Measurements from ENCODE around the gene LAPTM5.
"Not testable (repeated sequence)": the region's sequence is repeated elsewhere in the genome, so short reads cannot be mapped to it uniquely, and the experiment has no call there.

The LAPTM5 gene

GRCh38 chr1:30771005-30771404 lies 13.4 kb upstream of the LAPTM5 start:
- no peak for DNase-seq (ENCODE audit: low read depth, low spot score)

DNA sequence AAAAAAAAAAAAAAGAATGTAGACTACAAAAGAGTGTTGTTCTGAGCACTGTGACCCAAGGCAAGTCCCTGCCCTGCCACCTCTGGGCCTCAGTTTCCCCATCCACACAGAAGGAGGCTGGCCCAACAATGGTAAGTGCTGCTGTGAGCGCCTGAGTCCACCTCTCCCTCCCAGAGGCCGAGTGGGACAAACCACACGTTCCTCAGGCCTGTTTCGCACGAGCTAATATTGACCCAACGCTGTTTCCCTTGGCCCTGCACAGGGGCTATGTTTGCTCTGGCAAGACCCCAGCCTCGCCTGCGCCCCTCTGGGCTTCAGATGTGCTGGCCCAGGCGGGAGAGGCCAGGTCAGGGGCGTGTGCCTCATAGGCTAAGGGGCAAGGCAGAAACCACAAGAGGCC lies 12.6 kb upstream of the LAPTM5 start:
- DNase-seq (ENCODE audit: low read depth, low spot score), result no peak

GRCh38 chr1:30768830-30769718 lies 11.5 kb upstream of the LAPTM5 start:
- DNase-seq (ENCODE audit: low read depth, low spot score), result no peak

- DNase-seq (ENCODE audit: low read depth, low spot score), result no peak
Observed at GRCh38 chr1:30768159-30768829, 10.7 kb upstream of the LAPTM5 start.

DNA sequence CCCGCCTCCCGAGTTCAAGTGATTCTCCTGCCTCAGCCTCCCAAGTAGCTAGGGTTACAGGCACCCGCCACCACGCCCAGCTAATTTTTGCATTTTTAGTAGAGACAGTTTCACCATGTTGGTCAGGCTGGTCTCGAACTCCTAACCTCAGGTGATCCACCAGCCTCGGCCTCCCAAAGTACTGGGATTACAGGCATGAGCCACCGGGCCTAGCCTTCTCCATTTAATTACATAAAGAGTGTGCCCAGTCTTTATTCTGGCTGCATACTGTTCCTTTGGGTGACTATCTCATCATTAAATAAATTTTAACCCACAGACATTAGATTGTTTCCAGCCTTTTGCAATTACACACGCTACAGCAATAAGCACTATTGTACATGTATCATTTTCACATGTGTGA lies 9.4 kb upstream of the LAPTM5 start:
- not testable (repeated sequence) for DNase-seq (ENCODE audit: low read depth, low spot score)

DNA sequence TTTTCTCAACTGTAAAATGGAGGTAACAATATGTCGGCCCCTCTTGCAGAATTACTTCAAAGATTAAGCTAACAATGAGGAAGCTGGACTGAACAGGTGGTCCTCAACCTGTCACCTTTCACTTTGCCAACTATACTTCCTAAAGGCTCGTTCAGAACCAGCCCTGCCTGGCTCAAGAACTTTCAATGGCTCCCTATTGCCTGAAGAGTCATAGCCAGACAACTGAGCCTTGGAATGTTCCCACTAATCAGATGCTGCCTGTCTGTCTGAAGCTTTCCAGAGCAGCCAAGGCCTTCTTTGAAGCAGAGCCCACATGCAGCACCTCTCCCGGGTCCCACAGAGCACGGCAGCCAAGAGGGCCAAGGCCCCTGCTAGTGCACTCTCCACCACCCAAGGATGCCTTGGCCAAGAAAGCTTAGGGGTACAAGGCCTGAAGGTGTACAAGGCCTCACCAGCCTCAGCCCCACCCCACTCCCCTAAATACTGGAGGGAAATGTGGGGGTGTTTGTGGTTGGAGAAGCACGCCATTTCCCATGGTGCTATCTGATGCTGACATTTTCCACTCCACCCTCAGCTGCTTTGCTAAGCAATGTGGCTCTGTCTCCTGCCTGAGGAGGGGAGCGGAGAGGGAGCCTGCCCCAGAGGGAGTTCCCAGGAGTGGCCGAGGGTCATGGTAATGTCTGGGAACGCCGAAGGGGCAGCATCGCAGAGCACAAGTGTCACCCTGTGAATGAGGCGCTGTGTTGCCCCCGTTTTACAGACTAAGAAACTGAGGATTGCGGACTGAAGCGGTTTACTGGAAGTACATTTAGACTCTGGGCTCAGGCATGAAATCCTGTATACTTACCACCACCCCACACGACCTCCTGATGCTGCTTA lies 8.2 kb upstream of the LAPTM5 start:
- DNase-seq (ENCODE audit: low read depth, low spot score), result no peak

- DNase-seq (ENCODE audit: low read depth, low spot score), result no peak
Observed at GRCh38 chr1:30764939-30765555, 7.5 kb upstream of the LAPTM5 start.

DNA sequence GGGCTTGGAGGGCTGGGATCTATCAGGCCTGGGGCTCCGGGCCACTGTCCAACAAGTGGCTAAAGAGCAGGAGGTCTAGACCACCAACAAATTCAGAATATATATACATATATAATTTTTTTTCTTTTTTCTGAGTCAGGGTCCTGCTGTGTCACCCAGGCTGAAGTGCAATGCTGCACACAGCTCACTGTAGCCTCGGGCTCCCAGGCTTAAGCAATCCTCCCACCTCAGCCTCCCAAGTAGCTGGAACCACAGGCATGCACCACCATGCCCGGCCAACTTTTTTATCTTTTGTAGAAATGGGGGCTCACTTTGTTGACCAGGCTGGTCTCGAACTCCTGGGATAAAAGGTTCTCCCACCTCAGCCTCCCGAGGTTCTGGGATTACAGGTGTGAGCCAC lies 6.8 kb upstream of the LAPTM5 start:
- no peak for DNase-seq (ENCODE audit: low read depth, low spot score)

GRCh38 chr1:30763651-30764248 lies 6.2 kb upstream of the LAPTM5 start:
- DNase-seq (ENCODE audit: low read depth, low spot score), result no peak

DNA sequence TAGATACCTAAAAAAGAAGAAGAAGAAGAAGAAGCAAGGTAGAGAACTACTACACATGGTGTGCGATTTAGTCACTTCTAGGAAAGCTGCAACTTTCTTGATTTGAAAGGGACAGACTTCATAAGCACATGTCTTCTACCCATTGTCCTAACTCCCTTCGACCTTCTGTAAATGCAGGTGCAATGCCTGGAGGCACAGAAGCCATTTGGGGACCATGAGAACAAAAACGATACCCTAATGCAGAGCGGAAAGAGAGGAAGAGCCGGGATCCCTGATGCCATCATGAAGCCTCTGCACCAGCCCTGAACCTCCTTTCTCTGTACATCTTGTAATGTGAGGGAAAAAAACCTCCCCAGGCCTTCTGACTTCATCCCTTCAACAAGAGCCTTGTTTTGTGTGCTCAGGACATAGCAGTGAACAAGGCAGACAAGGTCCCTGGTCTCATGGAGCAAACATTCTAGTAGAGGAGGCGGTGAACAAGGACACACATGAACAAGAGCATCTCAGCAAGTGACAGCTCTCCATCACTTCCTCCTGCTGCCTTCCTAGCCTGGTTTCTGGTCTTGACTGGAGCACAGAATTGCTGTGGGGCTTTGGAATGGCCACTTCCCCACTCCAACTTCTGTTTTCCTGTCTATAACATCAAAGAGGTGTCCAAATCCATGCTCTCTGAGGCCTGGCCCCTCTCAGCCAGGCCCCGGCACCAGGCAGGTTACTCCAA lies 5.5 kb upstream of the LAPTM5 start:
- DNase-seq (ENCODE audit: low read depth, low spot score), result no peak

DNA sequence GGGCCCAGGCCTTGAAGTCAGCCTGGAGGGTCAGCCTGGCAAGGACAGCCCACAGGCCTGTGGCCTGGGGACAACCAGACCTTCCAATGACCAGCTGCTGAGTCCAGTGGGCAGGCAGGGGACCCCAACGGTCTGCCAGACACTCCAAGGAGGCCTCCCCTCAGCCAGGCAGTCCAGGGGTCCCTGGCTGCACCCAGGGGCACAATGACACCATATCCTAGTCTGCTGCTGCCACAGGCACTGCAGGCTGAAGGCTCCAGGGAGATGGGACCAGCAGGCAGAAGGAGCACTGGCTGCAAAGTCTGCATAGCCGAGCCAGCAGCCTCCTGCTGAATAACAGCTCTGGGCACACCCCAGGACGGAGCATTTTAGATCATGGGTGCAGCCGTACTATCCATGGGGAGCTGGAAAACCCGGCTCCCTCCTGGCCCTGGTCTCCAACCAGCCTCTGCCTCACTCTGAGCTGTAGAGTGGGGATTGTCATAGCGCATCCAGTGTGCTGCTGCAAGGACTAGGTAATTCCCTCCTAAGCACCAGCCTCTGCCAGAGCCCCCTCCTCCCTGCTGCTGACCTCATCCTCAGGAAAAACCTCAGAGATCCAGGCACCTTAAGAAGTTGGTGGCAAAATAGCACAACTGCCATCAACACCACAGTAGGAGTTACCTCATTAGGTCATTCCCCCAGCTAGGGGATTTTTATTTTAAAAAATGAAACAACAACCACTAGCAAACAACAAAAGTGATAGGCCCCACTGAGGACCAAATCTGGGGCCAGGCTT lies 4.8 kb upstream of the LAPTM5 start:
- no peak for DNase-seq (ENCODE audit: low read depth, low spot score)

DNA sequence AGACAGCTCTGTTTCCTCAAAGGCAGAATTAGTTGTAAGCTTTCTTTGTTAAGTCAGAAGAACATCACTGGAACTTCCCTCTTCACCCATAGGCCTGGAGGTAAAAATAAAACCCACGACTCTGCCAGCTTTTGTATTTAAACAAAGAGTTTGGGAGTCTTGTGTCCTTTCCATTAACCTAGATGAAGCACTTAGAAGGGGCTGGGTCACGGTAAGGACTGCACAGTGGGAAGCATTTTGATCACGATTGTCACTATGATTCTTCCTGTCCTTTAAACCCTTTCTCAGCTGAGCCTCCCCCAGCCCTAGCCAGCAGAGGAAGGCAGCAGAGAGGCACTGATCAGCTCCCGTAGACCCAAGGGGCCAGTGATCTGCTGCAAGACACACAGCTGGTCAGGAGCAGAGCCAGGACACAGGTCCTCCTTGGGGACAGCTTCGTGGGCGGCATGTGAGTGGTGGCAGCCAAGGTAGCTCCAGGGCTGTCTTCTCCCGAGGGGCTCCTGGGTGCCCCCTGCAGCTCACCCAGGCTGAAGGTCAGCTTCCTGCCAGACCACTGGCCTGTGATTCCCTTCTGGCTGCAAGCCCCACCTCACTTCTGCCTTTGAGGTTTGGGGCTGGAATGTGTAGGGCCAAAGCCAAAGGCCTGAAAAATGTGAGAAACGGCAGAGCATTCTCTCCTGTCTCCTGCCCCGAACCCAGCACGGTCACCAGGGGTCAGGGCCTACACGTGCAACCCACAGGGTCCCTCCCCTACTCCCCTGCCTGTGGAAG lies 4.0 kb upstream of the LAPTM5 start:
- DNase-seq (ENCODE audit: low read depth, low spot score), result no peak

GRCh38 chr1:30760596-30761324 lies 3.2 kb upstream of the LAPTM5 start:
- DNase-seq (ENCODE audit: low read depth, low spot score), result no peak

- no peak for DNase-seq (ENCODE audit: low read depth, low spot score)
Observed at GRCh38 chr1:30759718-30760281, 2.2 kb upstream of the LAPTM5 start.

DNA sequence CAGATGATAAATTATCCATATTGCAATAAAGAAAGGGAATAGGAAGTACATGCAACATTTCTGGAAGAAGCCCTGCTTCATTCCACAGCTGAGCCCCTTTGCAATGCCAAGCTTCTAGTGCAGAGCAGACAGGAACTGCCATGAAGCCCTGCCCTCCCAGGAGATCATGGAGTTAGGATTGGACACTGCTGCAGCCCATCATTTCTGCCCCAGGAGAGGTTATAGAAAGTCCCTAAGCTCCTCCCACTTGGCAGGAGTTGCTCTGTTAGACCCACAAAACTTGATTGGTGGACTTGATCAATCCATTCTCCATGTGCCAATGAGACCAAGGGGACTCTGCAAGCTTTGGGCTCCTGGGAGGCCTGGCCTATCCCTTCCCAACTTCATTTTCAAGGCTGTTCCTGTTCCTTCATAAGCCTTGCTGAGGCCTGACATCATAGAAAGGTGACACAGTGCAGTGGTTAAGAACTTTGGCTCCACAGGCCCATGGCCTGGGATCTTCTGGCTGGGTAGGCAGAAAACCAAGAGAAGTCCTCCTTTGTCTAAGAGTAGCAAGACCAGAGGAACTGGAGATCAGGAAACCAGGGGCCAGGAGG lies 1.3 kb upstream of the LAPTM5 start:
- DNase-seq (ENCODE audit: low read depth, low spot score), result no peak

- DNase-seq (ENCODE audit: low read depth, low spot score), result no peak
Observed at GRCh38 chr1:30758121-30758688, 631 bp upstream of the LAPTM5 start.
